ENCODE results near the gene LRIG1. TPM values are rescaled to one million over a fixed set of nuclear protein-coding genes. Genes with fewer than 3 reads are reported as not detected.

Gene LRIG1
- polyA plus RNA-seq, 12 donors: 110 to 163 (median 131) TPM; not detected in 1

DNA sequence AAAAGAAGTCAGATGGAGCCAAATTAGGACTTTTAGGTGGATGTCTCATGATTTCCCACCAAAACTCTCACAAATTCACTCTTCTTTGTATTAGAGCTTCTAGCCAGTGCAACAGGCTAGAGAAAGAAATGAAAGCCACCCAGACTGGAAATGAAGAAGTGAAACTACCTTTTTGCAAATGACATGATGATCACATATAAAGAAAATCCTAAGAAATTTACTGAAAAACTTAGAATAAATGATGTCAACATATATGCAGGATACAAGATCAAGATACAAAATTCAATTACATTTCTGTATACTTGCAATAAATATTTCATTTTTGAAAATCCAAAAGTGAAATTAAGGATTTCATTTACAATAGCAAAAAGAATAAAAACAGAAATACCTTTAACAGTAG lies 110.8 kb downstream of the LRIG1 start:
- no peak for DNase-seq

DNA sequence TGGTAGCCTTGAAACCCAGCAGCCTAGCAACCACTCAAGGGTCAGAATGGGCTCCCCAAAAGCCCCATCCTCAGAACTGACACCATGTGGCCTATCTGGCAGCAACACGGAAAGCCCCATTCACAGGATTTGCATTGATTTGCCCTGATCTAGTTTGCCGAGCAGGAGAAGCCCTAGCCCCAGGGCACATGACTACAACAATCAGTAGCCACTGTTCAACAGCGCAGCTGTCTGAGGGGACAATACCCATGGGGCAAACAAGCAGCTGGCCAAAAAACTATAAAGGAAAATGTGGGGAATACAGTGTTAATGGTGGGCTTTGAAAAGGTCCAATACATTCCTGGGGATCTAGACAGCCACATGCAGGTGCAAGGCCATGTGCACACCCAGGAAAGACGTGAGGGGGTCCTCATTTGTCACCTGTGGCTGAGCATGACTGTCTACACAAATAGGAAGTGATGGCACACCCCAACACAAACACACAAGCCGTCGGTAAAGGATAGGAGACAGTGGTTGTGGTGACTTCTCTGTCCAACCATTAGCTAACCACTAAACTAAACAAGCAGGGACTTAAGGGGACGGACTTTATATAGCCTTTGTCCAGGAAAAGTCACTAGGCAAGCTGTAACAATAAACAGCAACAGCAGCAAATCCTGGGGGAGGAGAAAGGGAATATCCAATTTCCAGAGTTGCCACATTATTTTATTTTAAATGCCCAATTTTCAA lies 113.7 kb downstream of the LRIG1 start:
- DNase-seq: no peak

DNA sequence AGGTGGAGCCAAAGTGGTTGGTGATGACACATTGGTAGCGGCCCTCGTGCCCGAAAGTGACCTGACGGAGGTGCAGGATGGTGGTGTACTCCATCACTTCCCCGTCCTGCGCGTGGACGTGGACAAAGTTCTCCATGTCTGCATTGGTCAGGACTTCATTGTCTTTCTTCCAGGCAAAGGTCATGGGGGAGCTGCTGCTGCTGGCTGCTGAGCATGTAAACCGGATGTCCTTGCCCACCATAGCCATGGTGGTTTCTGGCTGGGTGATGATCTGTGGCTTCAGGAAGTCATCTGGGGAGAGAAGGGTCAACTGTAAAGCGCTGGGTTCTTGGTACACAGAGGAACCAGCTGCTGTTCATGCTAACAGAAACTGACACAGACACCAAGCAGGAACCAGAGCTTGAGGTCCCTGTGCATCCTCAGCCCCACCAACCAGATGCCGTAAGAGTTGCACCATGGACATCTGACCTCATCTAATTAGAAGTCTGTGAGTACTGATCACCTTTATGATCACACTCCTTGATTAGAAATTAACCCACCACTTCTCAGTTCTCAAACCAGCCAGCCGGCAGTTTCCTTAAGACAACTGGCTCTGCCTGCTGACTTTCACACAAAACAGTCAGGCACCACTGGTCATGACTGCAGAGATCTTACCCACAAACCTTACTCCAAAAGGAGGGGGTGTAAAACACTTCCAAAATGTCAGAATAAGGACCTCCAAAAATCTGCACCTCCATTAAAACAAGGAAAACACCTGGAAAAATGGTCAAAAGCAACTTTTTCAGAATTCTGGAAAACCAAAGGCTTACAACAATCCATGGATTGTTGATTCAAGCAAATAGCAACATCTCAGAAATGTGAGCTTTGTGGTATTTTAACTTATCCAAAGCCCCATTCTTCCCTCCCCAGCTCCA lies 114.6 kb downstream of the LRIG1 start:
- DNase-seq: no peak

DNA sequence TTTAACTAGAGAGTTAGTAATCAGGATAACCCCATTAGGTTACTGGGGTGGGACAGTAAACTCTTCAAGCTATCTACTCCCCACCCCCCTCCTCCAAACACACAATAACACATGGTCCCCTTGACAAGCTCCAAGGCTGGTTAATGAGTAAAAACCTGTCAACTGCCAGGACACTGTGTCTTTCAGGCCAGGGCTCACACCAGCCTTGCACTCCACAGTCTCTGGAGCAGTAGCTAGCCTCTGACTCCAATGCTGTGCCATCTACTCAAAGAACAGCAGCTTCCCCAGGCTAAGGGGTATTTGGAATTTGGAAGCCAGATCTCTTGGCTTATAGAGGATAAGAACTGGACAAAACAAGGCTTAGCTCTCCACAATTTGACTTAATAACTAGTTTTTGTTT lies 115.8 kb downstream of the LRIG1 start:
- DNase-seq: no peak

DNA sequence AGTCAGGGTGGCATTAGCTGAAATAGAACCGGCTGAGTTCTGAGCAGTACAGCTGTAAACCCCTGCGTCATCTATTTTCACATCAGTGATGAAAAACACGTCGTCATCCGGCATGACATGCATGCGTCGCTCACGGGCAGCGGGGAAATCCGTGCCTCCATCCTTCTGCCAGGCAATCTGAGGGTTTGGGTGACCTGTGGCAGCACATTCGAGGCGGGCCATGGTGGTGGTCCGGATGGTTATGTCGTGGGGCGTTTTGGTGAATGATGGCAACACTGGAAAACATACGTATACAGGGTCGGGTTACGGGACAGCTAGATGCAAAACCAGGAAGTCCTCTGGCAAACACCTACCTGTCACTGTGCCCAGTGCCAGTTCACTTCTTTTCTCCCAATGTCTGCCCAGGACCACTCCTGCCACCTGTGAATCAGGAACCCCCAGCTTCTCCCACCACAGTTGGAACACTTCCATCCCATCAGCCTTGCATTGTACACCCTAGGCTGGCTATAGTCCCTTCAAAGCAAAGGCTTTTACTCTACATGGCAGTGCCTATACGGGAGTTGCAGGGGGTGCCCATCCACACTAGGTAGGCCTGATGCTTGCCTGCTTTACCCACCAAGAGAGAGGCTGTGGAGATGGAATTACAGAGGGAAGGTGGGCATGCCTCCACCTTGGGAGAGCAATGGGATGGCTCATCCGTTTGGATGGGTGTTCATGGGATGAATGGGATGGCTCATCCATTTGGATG lies 116.7 kb downstream of the LRIG1 start:
- DNase-seq: no peak

DNA sequence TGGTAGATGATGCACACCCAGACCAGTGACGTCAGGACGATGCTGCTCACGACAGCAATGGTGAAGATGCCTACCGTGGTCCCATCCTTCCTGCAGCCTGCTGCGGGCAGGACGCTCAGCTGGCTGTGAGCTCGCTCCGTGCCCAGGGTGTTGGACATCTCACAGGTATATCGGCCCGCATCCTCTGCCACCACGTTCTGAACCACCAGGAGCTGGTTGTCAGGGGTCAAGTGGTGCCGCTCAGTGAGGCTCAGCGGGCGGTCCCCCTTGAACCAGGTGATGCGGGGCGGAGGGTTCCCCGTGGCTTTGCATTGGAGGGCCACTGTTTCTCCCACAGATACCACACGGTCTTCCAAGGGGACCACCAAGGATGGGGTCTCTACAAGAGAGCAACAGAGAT lies 117.8 kb downstream of the LRIG1 start:
- no peak for DNase-seq

DNA sequence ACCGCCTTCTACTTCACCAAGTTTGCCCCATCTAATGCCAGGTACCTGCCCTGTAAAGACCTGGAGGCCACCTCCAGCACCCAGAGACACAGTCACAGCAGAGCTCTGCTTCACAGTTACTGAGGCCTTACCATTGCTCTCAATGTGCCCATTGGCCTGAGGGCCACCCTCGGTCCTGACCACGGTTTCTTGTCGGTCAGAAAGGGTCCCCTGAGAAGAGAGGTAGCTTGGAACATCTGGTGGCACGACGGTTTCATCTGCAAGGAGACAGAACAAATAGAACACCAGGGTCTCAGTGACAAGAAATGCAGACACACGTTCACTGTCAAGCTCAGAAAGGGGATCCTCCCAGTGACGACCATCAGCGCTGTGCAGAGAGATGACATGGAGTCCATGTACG lies 118.7 kb downstream of the LRIG1 start:
- no peak for DNase-seq

DNA sequence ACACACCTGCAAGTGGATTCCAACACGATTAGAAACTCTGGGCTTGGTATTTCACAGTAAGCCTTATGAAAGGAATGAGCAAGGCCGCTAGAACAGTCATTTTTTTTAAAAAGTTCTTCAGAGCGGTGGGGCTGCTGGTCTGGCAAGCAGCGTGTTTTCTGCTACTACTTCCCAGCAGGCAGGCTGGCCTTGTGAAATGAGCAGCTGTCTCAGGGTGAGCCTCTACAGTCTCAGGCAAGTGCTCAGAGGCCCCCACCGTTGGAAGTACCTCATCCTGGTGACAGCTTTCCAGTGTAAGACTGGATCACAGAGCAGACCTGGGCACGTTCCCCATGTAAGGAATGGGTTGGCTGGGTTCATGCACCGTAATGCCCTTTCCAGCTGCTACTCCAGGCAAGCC lies 119.2 kb downstream of the LRIG1 start:
- DNase-seq: peak; percentile 57

DNA sequence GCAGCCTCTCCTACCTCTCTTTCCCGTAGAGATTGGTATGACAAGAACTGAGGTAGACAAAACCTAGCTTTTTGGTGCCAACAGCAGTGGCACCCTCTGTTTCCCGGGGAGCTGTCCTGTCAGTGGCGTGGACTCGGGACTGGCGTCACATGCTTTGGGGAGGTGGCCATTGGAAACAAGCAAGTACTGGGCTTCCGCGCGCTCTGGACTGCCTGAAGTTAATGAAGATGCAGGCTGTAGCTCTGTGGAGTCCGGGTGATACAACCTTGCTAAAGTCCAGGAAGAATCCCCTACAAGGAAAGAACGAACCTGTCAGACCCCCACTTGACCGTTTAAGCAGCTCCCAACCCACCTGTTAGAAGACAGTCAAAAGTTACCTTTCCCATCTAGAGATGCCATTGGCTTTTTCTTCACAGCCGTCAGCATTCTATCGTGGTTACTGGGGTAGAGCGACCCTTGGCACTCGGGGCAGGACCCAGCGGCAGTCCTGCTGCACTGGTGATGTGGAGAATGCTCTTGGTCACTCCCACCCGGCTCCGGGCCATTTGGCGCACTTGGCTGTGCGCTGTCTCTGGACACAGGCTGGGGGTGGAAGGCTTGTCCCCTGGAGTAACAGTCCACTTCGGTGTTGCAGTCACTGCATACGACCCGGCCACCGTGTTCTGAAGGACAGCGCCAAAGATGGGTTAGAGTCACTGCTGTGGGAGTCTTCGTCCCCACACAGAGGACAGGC lies 120.5 kb downstream of the LRIG1 start:
- no peak for DNase-seq

DNA sequence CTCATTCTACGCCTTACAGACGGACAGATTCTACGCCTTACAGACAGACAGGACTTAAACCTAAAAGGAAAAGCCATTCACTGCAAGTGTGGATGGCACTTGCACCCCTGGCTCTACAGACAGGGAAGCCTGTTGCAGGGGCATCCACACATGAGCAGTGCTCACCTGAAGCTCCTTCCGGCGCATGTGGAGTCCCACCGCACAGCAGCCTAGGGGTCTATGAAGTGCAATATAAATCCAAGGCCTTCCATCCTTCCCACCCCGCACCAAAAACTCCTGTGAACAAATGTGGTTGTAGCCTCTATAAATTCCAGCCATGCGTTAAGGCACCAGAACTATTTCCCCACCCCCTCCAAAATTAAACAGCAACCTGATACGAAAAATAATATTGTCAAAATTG lies 121.3 kb downstream of the LRIG1 start:
- no peak for DNase-seq

DNA sequence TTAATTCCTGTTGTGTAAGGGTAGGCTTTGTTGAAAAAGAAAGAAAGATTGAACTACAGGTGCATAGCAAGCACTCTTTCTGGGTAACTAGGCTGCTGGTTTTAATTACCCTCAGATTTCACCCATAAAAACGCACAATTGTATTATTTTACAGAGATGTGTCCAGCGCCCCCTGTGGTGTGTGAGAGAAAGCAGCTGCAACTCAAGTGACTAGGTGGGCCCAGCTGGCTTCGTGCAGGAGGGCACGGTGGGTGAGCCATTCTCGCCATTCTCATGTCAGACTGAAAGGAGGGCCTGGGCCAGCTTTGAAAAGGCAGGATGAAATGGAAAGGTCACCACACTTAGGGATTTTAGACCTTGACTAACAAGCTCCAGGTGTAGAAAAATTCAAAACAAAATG lies 122.6 kb downstream of the LRIG1 start:
- no peak for DNase-seq

DNA sequence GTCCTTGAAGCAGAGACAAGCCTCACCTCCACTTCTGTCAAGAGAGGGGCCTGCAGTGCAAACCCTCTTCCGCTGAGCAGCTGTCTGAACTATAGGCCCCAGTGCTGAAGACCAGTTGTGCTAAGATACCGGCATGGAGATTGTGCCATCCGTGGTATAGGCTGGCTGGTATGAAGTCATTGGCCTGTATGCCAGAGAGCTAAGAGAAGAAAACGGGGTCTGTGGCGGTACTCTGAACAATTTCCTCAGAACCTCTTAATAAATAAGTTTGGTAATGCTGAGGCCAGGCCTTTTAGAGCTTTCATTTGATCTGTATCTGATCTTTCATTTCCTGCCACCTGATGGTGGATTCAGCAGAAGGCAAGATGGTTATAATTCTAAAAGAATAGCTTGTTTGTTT lies 123.0 kb downstream of the LRIG1 start:
- DNase-seq: no peak

DNA sequence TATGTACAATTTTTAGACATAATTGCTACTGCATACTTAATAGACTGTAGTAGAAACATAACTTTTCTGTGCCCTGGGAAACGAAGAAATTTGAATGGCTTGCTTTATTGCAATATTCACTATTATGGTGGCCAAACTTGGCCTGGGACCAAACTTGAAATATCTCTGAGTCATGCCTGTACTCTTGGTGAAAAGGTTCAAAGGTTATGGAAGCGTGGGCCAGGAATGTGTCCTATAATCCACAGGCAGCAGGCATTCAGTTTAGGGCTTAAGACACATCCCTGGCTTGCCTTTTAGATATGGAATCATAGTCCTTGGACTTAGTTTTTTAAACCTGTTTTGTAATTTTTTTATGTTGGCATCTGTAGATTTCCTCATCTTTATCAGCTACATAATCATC lies 124.3 kb downstream of the LRIG1 start:
- no peak for DNase-seq

DNA sequence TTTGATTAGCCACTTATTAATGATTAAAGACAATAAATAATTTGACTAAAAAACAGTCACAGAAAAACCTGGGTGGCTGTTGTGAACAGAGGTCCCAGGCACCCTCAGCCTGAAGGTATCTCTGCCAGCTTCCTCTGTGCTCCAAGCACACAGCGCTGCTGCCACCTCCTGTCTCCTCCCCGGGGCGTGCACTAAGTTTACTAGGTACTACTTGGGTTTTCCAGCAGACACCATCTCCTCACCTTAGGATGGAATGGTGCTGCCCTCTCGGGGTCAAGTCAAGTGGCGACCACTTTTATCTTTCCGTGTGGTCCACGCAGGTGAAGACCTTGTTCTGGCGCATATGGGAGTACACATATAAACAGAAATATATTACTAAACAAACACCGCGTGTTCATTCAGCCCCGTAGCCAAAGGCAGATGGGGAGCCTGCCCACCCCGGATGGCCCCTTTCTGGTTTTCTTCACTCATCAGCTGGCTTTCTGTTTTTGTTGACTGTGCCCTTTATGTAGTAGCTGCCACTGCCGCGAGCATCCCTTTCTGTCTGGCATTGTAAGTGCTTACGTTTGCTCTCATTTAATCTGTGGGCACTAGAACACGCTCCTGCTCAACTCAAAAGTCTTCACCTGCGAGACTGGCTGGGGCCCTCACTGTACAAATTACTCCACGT lies 128.0 kb downstream of the LRIG1 start:
- no peak for DNase-seq

DNA sequence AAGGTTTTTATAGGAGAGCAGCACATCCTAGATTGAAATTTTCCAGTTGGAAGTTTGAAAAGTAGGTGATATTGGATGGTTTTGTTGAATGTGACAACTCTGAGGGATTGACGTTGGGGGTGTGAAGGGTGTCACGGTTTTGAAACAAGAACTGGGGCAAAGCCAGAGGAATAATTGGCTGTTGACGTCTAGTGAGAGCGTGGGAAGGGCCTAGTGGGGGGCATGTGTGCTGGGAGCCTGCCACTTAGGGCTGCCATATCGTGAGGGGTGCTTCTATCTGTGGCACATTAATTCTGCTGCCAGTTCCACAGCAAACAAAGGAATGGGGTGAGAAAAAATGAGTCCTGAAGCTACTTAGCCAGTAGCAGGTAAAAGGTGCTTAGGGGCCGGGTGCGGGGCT lies 129.4 kb downstream of the LRIG1 start:
- DNase-seq: no peak

DNA sequence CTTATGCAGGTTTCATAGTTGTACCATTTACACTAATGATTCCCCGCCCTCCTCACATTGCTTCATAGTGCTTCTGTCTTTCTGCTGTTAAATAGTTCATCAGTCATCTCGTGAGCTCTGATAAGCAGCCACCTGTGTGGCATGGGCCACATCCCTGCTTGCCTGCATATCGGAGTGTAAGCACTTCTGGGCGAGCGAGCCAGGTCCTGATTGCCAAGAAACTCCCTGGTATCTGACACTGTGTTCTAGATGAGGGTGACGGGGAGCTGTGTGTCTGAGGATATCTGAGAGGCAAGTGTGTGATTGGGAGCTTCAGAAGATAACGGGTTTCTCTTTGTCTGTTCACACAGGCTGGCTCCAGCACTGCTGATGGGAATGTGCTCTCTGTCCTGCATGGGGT lies 130.6 kb downstream of the LRIG1 start:
- no peak for DNase-seq

DNA sequence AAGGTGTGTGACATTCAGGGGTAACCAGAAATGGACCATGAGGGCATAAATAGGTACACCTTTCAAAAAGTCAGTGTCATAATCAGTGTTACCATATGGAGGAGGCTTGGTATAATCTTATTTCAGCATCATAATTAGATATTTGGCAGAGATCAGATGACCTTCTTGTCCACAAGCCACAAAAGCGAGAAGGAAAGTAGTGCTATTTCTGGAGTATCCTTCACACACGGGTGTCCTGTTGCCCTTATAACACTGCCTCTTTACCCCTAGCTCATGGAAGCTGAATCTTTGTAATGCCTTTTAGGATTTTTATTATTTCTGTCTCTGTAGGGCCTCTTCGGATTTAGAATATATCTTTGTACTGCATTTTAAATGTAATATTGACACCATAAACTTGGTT lies 132.8 kb downstream of the LRIG1 start:
- no peak for DNase-seq

DNA sequence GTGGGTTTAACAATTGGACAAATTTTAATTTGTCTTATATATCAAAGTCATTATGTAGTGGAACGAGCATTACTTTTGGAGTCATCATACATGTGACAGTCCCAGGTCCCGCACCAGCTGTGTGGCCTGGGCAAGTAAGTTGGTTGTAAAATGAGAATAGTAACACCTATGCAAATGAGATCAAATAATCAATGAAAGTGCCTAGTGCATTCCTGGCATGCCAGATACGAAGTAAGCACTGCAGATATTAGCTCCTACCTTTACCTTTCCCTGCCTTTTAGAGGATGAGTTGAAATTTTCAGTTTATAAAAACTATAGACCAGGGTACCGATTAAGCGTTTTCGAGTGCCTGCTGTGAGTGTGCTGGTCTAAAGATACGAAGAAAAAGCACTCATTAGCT lies 134.1 kb downstream of the LRIG1 start:
- DNase-seq: no peak

DNA sequence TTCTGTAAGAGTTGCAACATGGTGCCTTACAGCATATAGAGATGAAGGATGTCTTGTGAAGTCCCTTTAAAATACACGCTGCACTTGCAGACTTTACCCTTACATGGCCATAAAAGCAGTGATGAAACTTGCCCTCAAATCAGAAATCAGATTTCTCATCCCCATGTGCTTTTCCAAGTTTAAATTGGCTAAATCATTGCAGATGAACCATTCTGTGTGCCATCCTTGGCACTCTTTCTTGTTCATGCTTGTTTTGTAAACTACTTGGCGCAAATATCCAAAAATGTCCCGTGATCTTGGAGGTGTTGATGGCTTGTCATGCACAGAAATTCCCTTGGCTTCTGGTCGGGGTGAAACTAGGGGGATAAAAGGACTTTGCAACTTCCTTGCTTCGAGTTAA lies 135.7 kb downstream of the LRIG1 start:
- DNase-seq: no peak

DNA sequence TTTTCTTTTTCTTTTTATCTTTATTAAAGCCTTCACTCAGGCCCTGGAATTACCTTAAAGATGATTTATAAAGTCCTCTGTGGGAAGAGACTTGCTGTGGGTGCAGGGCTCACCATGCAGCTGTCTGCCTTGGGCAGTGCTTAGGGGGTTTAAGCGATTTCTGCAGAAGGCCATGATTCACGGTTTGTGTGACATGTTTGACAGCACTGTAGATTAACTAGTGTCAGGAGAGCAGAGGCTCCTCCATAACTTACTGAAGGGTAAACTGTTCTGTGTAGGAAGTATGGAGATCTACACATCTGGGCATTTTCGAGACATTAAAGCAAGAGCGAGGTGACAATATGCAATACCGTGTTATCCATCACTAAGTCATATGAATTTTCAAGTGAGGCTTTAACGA lies 137.7 kb downstream of the LRIG1 start:
- peak; percentile 29 for DNase-seq

DNA sequence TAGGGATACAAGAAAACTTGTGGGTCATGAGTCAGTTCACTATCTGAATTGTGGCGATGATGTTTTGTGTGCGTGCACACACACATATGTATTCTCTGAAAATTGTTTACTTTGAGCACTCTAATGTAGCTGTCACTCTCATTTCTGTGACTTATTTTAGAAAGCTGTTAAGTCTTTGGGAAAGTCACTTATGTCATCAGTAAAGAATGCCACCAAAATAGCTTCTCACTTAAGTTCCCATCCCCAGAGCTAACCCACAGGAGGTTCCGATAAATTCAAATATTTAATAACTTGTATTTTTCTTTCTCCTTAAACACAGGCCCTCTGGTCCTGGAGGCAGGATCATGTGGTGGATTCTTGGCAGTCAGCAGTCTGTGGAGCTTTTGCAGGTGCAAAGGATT lies 138.3 kb downstream of the LRIG1 start:
- peak; percentile 59 for DNase-seq

Measured in muscle of arm (tissue), 12 donors.